ENCODE results near the gene KREMEN1.

KREMEN1 gene

GRCh38 chr22:29049655-29050263, 23.1 kb upstream of the KREMEN1 start:
- no peak for DNase-seq

- DNase-seq: no peak
Observed at GRCh38 chr22:29050457-29050856, 22.4 kb upstream of the KREMEN1 start.

DNA sequence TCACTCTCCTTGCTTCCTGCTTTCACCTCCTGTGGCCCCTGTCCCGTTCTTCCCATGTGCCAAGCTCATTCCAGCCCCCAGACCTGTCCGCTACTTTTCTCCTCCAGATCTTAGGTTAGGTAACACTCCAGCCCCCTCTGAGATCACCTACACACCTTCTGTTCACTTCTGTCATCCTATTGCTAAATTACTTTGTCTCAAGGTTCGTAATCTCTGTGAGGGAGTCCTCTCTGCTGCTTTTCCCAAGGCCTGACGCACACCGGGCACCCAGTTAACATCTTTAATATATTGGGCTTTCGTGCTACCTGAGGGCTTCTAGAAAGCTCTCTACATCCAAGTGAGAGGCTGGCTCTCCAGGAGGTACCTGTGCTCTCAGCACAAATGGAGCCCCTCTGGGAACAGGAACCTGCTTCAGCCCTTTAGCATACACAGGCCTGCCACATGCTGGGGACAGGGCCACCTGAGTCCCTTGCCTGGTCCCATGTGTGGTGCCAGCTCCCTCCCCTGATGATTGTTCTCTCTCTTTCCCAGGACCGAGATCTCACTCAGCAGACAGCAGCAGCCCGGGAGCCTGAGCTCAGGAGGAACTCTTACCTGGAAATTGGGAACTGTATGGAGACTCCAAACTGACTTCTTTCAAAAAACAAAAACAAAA, 19.7 kb upstream of the KREMEN1 start:
- no peak for DNase-seq

GRCh38 chr22:29054251-29054767, 18.5 kb upstream of the KREMEN1 start:
- no peak for DNase-seq

DNA sequence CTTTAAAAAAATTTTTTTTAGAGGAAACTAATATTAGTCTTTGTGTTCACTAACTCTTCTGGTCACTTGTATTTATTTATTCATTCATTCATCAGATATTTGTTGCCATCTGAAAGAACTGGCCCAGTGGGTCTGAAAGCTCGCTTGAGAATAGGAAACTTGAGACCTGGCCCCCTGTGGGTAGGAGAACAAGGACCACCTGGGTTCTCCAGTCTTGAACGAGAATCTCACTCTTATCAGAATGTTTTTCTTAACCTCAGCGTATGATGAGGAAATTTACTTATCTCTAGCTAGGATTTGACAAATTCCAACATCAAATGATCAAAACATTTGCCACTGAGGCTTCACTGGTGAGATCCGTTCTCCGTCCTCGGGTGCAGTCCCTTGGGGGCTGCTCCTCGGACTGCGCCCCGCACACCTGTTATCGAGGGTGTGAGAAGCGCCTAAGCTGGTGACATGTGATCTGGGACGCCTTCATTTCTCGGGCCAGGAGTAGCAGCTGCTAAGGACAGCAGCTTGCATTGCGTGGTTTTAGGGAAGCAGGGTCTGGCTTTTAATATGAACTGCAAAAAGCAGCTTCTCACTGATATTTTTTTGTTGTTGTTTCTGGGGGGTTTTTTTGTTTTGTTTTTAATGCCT, 17.5 kb upstream of the KREMEN1 start:
- no peak for DNase-seq

- no peak for DNase-seq
Observed at GRCh38 chr22:29056472-29056871, 16.4 kb upstream of the KREMEN1 start.

DNA sequence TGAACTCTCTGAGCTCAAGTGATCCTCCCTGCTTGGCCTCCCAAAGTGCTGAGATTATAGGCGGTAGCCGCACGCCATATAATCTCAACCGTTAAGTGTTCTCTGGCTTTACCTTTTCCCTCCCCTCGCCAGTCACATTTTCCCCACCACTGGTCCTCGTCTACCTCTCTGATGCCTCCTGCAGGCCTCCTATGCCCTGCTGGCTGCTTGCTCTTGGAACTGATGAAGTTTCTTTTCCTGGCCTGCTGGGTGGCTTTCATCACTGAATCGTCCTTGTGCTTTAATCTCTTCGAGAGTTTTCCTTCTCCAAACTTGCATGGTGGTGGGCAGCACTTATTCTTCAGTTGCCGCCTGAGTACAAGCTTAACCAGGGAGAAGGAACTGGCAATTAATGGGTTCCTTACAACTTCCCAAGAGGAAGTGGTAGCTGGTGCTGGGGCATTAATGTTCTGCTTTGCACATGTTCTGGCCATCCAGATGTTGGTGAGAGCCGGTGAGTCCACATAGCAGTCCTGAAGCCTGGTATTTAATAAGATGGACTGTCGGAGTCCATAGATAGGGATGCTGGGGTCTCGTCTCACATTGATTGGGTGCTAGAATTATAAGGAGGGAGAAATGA, 12.5 kb upstream of the KREMEN1 start:
- DNase-seq: no peak

DNA sequence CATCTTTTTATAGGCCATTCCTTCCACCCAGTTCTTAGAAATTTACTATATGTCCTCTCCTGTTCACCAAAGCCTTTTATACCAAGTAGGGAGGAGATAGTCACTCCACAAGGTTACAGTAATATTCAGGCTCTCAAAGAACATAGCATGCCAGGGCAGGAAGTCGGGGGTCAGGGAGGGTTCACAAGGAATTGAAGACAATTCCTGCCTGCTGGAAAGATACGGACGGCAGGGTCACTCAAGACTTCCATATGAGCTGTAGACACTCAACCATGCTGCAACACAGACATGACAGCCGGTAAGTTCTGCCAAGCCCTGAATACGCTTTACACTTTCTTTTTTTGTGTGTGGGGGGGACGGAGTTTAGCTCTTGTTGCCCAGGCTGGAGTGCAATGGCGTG, 11.9 kb upstream of the KREMEN1 start:
- DNase-seq: no peak

DNA sequence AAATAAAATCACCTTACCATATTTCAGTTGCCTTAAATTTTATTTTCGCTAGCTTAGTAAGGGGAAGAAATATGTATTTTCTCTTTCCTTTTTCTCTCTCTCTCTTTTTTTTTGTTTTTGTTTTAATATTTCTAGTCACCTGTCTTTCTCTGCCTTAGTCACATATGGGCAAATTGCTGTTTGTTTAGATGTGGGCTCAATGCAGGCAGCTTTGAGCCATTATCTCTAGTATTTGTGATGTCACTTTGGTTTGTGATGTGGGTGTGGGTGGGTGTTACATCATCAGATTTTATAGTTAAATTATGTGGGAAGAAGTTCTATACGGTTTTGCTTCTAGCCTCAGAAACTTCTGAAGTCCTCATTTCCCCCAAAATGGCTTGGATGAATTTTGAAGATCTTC, 11.1 kb upstream of the KREMEN1 start, which contains the start of gene C22orf31:
C22orf31 (minus strand) TSS at position 59 of the 400 bp plus-strand sequence; CDS start at position 20, 39 bp downstream.
- DNase-seq: no peak

DNA sequence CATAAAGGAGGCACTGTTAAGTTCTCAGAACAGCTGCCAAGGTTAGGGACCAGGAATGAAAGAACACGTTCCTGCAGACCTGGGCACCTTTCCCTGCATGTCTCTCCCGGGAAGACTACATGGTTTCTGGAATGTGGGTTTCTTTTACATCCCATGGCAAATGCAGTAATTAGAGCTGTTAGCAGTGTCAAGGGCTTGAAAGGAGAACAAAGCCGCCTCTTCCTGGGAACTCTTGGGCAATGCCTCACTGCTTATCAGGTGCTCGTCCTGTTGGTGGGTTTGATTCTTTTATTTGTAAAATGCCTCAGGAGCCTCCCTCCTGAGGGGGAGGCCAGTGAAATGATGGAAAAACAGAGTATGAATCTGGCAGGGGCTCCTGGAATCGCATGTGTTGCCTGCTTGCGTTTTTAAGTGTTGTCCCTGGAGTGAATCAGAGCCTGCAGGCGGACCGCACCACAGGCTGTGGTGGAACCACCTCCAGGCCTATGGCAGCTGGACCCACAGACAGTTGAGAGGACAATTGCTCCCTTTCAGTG, 10.5 kb upstream of the KREMEN1 start:
- no peak for DNase-seq

DNA sequence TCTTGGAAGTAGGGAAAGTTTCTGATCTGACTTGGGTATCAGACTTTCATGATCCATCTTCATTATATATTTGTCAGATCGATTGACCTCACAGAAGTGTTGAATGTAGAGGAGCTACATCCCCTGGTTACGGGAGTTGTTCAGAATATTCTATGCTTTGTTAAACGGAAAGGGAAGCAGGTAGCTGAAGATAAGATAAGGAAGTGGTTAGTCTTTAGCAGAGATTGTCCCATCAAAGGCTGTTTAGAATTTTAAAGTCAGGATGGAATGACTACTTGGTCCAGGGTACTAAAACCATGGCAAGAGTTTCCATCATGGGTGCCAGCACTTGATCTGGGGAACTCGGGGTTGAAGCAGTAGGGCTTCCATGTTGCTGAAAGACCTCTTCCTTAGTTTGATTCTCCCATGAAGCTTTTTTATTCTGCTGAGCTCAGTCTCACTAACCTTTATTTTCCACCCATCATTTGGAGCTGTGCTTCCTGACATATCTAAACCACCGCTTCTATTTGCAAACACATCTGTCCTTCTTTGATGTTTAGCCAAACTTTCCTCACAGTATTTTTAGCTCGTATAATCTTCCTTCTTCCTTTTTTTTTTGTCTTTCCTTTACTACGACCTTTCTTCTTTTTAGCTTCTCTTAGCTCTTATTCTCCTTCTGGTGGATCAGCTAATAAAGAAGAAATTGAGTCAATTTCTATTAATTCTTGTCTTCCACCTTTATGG, 7.2 kb upstream of the KREMEN1 start:
- no peak for DNase-seq

DNA sequence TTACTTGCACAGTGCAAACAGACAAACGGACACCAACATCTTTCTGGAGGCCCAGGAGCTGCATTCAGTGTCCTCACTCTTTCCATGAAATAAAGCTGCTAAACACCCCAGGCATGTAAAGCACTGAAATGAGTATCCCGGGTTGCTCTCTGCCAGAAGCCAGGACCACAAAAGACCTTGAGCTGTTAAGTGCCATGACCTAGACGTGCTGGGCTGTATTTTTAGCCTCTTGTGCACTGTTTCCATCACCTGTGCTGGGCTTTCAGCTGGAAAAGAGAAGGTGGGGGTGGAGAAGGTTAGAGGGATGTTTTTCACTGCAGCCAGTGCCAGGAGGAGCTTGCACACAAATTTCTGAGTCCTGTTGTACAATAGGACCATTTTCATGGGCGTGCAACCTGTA, 3.4 kb upstream of the KREMEN1 start:
- no peak for DNase-seq

DNA sequence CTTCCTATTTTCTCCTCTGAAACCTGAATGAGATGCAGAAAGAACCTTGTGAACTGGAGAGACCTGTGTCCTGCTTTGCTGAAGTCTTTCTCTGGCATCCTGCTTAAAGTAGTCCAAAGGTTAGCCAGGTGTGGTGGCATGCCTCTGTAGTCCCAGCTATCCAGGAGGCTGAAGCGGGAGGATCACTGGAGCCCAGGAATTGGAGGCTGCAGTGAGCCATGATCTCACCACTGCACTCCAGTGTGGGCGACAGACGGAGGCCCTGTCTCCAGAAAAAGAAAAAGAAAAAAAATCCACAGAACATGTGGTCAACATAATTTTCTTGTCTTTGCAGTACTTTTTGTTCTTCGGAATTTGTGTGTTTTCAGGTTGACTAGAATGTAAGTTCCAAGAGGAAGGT, 2.3 kb upstream of the KREMEN1 start:
- DNase-seq: no peak

DNA sequence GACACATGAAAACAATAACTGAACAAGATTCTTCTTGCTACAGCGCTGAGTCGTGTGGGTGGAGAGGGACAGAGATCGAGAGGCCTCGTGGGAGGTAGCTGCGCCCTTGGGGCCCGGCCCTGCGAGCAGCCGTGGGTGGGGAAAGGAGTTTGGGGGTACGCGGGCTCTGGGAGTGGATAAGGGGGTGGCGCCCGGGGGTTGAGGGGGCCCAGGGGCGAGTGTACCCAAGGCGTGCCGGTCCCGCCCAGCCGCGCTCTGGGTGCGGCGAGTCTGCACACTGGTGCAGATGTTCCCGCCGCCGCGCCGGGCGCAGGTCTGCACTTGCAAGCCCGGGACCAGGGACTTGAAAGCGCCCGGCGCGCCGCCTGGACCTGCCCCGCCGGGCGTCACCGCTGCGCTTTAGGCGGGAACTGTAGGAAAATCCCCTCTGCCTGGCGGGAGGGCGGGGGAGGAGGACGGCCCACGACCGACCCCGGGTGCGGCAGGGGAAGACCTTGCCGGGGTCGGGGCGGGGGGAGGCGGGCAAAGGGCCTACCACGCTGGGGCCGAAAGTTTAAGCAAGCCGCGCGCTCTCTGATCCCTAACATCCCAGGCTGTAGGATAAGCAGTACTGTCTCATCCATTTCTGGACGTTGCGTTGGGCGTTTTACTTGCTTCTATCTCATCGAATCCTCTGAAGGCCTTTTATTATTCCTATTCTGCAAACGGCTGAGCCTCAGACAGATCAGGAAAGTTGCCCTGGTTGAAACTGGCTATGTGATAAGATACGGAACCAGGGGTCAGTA, 1.4 kb upstream of the KREMEN1 start:
- DNase-seq: peak in 1 of 2 donors; percentile 31

DNA sequence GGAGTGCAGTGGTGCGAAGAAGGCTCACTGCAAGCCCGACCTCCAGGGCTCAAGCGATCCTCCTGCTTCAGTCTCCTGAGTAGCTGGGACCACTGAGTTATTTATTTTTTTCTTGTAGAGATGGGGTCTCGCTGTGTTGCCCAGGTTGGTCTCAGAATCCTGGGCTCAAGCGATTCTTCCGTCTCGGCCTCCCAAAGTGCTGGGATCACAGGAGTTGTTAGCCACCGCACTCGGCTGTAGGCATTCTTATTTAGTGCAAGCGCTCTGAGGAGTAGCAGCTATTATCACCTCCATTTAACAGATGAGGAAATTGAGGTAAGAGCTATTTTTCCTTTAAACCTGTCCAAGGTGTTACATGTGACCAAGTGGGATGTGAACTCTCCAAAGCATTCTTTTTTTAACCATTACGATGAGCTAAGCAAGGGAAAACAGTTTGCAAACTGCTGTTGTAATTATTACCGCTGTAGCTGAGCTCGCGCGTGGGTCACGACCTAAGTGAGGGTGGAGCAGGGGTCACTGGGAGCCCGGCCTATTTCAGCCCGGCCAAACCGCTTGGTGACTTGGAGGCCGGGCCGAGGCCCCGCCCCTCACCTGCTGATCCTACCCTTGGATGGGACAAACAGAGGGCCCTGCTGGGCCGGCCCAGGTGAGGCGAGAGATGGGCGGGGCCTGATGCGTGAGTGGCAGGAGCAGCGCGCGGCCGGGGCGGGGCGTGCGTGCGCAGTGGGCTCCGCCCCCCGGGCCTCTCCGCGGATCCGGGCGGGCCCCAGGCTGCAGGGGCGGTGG, 449 bp upstream of the KREMEN1 start:
- DNase-seq: peak; percentile 82 to 86

GRCh38 chr22:29073618-29074275, 912 bp downstream of the KREMEN1 start:
- DNase-seq: no peak

DNA sequence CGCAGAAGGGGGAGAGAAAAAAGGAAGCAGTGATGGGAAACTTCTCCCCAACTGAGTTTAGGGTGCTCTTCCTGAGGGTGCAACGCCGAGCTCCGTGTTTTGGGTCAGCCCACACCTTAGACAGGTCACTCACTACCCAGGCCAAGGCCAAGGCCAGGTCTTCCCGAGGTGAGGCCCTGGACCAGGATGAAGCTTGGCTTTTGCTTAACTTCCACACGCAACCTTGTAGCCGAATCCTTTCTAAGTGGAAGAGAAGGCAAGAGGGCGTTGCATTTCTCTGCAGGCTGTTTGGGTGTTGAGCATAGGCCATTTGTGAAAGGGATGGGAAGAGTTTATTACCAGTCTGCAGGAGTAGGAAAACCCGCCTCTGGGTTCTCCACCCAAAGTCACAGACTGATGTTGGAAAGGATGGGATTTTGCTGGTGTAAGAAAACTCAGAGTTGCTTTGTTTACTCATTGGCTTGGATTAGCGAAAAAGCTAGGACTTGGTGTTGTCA, 1.5 kb downstream of the KREMEN1 start:
- no peak for DNase-seq

DNA sequence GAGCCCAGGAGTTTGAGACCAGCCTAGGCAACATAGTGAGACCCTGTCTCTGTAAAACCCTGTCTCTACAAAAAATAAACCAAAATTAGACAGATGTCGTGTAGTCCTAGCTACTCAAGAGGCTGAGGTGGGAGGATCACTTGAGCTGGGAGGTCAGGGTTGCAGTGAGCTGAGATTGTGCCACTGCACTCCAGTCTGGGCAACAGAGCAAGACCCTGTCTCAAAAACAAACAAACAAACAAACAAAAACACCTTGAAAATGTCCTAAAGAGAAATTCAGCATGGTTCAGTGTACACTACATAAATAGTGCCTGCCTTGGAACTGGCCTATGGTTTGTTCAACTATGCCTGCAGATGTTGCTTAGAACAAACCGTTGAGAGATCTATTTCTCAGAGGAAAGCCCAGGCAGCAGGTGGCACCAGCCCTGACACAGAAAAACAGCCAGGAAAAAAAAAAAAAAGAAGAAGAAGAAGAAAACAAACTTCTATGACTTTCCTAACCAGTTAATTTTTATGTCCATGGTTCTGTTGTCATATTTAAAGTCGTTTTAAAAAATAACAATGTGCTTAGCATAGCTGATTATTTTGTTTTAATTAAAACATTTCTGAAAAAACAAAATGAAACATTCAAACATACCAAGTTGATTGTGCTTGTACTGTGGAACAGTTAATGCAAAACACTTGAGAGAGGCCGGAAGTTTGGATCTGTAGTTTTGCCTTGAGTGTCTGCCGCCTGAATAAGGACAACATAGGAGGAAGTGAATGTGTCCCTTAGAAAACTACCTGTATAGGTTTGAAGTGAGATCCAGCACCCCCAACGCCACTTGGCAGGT, 5.4 kb downstream of the KREMEN1 start:
- DNase-seq: no peak

DNA sequence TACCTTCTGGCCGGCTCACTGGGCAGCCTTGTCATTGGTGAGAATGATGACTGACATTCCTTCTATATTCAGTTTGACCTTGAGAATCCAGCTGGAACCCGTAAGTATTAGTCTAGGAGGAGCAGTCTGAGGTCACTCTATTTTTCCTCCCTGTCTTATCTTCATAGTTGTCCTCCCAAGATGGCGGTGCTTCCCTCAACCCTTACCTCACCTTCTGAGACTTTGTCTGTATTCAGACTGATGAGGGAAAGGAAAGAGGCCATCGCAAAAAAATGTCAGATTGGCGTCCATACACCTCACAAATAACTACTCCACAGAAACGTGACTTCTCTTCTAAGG, 6.0 kb downstream of the KREMEN1 start:
- DNase-seq: no peak

All from CD4-positive, alpha-beta T cell treated with Interferon alpha-2 for 1 hour (primary cell).